Measurements from ENCODE around the gene DOK1. TPM values are rescaled to one million over a fixed set of nuclear protein-coding genes. Genes with fewer than 3 reads are reported as not detected.

Gene DOK1
- total RNA-seq, 6 experiments from 2014 or later, result 17.3 to 38.4 (median 31.5) TPM

- TF ChIP-seq CTCF (IDR thresholded peaks at IDR 0.05), result no peak
- peaks cover 50% of the 10 kb centered on the region for H3K4me1 Mint-ChIP-seq (ENCODE audit: low read depth)
- peak overlapping the region; percentile 77 for H3K27ac Mint-ChIP-seq
- peaks cover 1% of the 10 kb centered on the region; the same call in 1 of the 2 replicates for H3K27me3 Mint-ChIP-seq (ENCODE audit: insufficient read depth)
- no peaks in the 10 kb centered on the region for H3K9me3 Mint-ChIP-seq
- peaks cover 23% of the 10 kb centered on the region for H3K36me3 Mint-ChIP-seq (ENCODE audit: low read depth)
- peak overlapping the region; percentile 70 for H3K4me3 Mint-ChIP-seq
- no peak for DNase-seq
Measured at GRCh38 chr2:74548285-74548899, 6.1 kb upstream of the DOK1 start.

DNA sequence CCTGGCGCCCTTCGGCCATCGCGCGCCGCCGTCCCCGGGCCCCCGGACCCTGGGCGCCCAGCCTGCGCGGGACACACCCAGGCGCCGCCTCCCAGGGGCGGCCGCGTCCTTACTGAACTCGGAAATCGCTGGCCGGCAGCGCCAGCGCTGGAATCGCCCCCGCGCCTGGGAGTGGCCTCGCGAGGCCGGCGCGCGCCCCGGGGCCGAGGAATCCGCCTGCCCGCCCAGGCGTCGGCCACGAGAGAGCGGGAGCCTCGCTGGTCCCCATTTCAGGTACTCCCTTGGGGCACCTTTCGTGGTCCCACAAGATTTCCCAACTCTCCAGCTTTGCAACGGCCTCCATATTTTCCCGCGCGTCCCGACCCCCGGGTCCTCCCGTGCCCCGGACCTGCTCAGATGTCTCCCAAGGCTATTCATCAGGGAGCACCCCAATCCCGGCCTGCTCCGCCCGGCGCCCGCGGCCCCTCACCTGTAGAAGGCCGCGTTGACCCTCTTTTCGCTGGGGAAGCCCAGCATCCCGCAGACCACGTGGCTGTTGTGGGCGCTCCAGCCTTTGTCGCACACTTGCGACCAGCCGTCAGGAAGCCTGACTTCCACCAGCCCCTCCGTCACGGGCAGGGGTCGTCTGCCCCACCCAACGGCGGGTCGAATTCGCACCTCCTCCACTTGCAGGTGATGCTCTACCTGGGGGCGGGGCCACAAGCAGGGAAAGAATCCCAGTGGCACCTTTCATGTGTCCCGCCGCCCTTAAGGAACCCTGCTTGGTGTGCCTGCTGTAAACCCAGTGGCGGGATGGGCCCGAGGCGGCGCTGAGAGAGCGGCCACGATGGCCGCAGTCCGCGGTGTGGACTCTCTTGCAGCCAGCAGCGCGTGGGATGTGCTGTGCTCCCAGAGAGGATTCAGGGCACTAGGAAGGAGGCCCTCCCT is 5.4 kb upstream of the DOK1 start:
- no peak for DNase-seq
- no peaks in the 10 kb centered on the region for H3K9me3 Mint-ChIP-seq
- peaks cover 50% of the 10 kb centered on the region for H3K4me1 Mint-ChIP-seq (ENCODE audit: low read depth)
- H3K36me3 Mint-ChIP-seq (ENCODE audit: low read depth), result peaks cover 21% of the 10 kb centered on the region
- peaks cover 5% of the 10 kb centered on the region for H3K27me3 Mint-ChIP-seq (ENCODE audit: insufficient read depth)
- TF ChIP-seq CTCF (IDR thresholded peaks at IDR 0.05), result no peak
- peak overlapping the region; percentile 58 for H3K27ac Mint-ChIP-seq
- peak overlapping the region; percentile 73 for H3K4me3 Mint-ChIP-seq

GRCh38 chr2:74550231-74550630 is 4.3 kb upstream of the DOK1 start:
- Mint-ChIP-seq H3K36me3 (ENCODE audit: low read depth) (peaks cover 18% of the 10 kb centered on the region), H3K27me3 (ENCODE audit: insufficient read depth) (peaks cover 5% of the 10 kb centered on the region), H3K4me3 (peak overlapping the region; percentile 73), H3K27ac (peak overlapping the region; percentile 48; the same call in 1 of the 2 replicates), H3K4me1 (ENCODE audit: low read depth) (peaks cover 50% of the 10 kb centered on the region), H3K9me3 (no peaks in the 10 kb centered on the region)
- no peak for DNase-seq
- no peak for TF ChIP-seq CTCF (IDR thresholded peaks at IDR 0.05)

GRCh38 chr2:74551530-74551929 is 3.0 kb upstream of the DOK1 start:
- H3K4me1 Mint-ChIP-seq (ENCODE audit: low read depth), result peaks cover 44% of the 10 kb centered on the region
- H3K27ac Mint-ChIP-seq, result peak overlapping the region; percentile 28
- H3K4me3 Mint-ChIP-seq, result peak overlapping the region; percentile 91
- no peak for TF ChIP-seq CTCF (IDR thresholded peaks at IDR 0.05)
- H3K9me3 Mint-ChIP-seq, result no peaks in the 10 kb centered on the region
- no peak for DNase-seq
- peaks cover 5% of the 10 kb centered on the region for H3K27me3 Mint-ChIP-seq (ENCODE audit: insufficient read depth)
- peaks cover 18% of the 10 kb centered on the region for H3K36me3 Mint-ChIP-seq (ENCODE audit: low read depth)

DNA sequence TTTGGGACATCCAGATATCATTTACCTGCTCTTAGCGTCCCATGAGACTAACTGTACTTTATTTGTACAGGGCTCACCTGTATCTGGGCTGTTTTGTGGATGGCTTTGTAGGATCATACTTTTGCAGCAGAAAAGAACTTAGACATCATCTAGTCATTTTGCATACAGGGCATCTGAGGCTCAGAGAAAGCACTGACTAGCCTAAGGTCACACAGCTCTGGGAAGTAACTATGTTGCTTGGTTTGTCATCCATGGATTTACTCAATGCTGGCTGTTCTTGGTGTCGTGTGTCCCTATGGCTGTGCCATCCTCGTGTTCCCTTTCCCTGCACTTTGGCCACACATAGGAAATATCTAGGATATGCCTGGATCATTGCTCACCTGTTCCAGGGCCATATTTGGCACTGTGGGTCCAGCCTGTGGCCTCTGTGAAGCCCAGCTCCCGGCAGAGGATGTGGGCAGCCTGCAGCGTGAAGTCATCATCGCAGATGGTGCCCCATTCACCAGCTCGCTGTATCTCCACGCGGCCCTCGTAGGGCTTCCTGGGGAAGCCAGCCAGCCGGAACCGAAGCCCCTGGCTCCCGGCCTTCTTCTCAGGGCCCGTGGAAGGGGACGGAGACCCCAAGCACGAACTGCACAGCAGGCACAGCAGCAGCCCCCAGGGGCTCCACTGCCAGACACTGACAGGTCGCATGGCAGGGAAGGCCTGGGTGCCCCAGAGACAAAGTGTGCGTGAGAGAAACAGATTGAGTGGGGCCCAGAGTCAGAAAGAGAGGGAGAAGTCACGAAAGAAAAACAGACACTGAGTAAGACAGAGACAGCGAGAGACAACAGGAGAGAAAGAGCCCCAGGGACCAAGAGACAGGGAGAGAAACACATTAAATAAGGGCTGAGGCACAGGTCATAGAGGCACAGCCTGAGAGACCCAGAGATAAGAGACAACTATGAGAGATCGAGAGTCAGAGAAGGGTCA is 2.3 kb upstream of the DOK1 start:
- Mint-ChIP-seq H3K36me3 (ENCODE audit: low read depth) (peaks cover 16% of the 10 kb centered on the region), H3K4me3 (peak overlapping the region; percentile 91), H3K27ac (peak overlapping the region; percentile 84), H3K4me1 (ENCODE audit: low read depth) (peaks cover 44% of the 10 kb centered on the region), H3K27me3 (ENCODE audit: insufficient read depth) (peaks cover 5% of the 10 kb centered on the region), H3K9me3 (no peaks in the 10 kb centered on the region)
- no peak for TF ChIP-seq CTCF (IDR thresholded peaks at IDR 0.05)
- no peak for DNase-seq

Data from HFFc6 (cell line).